ENCODE measurements around the gene SLC30A1.

GRCh38 chr1:211604548-211604947 is 25.6 kb upstream of the SLC30A1 start:
- no peak for TF ChIP-seq CTCF (IDR thresholded peaks at IDR 0.05)
- no peak for TF ChIP-seq POLR2A (IDR thresholded peaks at IDR 0.05)

All from Peyer's patch (tissue), 4 donors.